Ovary (tissue), 9 donors: ENCODE data around the gene AP1B1. TPM values are rescaled to one million over a fixed set of nuclear protein-coding genes. Genes with fewer than 3 reads are reported as not detected.
A peak's percentile ranks its signal among the peaks of the same experiment; 100 is the strongest.

Experiments
- DNase-seq, 5 donors: peaks; one replicate each; pipeline ENCODE4 v3.0.0-alpha.2; 2019 to 2020
- H3K27ac ChIP-seq, 2 donors: fragments of 200-600 bp; one replicate each; pipeline versions ENCODE4 v1.5.1 to v1.8.0; 2019 to 2022
- H3K27me3 ChIP-seq: fragments of 200-600 bp; one replicate; pipeline ENCODE4 v1.8.0; 2022
- H3K36me3 ChIP-seq: fragments of 200-600 bp; sonication (generic); one replicate; pipeline ENCODE4 v1.5.1; 2019
- H3K4me1 ChIP-seq: one replicate; pipeline ENCODE4 v1.8.1; 2013; ENCODE audit warnings: mild to moderate bottlenecking, moderate library complexity; ENCODE audit not compliant: insufficient read depth
- H3K4me3 ChIP-seq: fragments of 200-600 bp; sonication (generic); one replicate; pipeline ENCODE4 v1.5.1; 2017
- H3K9me3 ChIP-seq, 2 donors: fragments of 200-600 bp in 1 of 2; sonication (generic) in 1 of 2; one replicate each; pipeline versions ENCODE4 v1.5.1 to v1.8.1; 2013 to 2019; ENCODE audit warnings: mild to moderate bottlenecking in 1 of 2, moderate library complexity in 1 of 2
- CTCF ChIP-seq, 3 donors: fragments of 450-650 bp in 2 of 3; fragments of 200-600 bp in 1 of 3; IDR thresholded peaks; one replicate each; pipeline versions ENCODE4 v1.5.1 to v1.8.0; 2016 to 2022; ENCODE audit warnings: antibody characterized with exemption in 3 of 3, mild to moderate bottlenecking in 1 of 3
- EP300 ChIP-seq: sonication (generic); formaldehyde crosslinking; IDR thresholded peaks from one replicate; pipeline ENCODE4 v1.6.1; 2017; ENCODE audit warnings: antibody characterized with exemption
- POLR2A ChIP-seq: fragments of 450-650 bp; IDR thresholded peaks from one replicate; pipeline ENCODE4 v1.6.1; 2017; ENCODE audit warnings: antibody characterized with exemption, mild to moderate bottlenecking, moderate library complexity
- WGBS, 3 donors: extraction: QIAGEN DNeasy Blood & Tissue Kit in 1 of 3; methylation state at CpG; one replicate each; pipeline versions ENCODE4 v1.1.5 to v1.1.7; 2013 to 2017; 5-methylcytosine and 5-hydroxymethylcytosine counted together
- intact Hi-C, 4 donors: fragments of 100-400 bp; cut with DNase I; formaldehyde crosslinking; loops; one replicate each; pipeline versions ENCODE4 v1.11.0 to v1.15.1; 2022 to 2023
- polyA plus RNA-seq, 2 donors: library from polyadenylated mRNA; stranded (reverse); fragments of 200-250 nt in 1 of 2; fragments of 350-450 nt in 1 of 2; fragmentation: Illumina TruSeq in 1 of 2; extraction: RNeasy Lipid Tissue Mini Kit (QIAGEN cat#74804) in 1 of 2; gene quantifications; one replicate each; pipeline ENCODE4 v1.2.3, GENCODE V29; 2013 to 2014
- total RNA-seq, 7 donors: library from RNA; depleted of rRNA in 2 of 7; stranded (reverse); fragments of >200 nt in 2 of 7; fragmentation: NEBNext Ultra II Directional in 3 of 7; extraction: Animal tissue kit (Norgen Biotek cat#: 25700) in 3 of 7; gene quantifications; one replicate each; pipeline versions ENCODE4 v1.1.0 to v1.2.4, GENCODE V29; 2016 to 2023
- donor health status: DM: no; HTN: no; CAD: no; lungs with moderate emphysema.
- donor health status: DM: no; HTN: no; CAD: no.
- donor health status: Bipolar disorder and iron deficiency.
- donor health status: DM: yes; HTN: yes; CAD: no.
- donor health status: DM: no; HTN: no; CAD: no.
- donor health status: DM: yes; HTN: yes; CAD: no.

AP1B1 gene
- total and polyA plus RNA-seq, 9 donors, result 17.7 to 54.0 (median 36.8) TPM

GRCh38 chr22:29396126-29396525, 7.8 kb upstream of the AP1B1 start:
- H3K36me3 ChIP-seq, result no peaks in the 10 kb centered on the region
- no peak for DNase-seq
- WGBS, 3 donors, result 18 to 34% (median 32%) methylated on average over 2 of the region's 2 CpGs
- TF ChIP-seq CTCF (IDR thresholded peaks at IDR 0.05) (no peak), POLR2A (no peak), EP300 (no peak)
- no peaks in the 10 kb centered on the region for H3K27me3 ChIP-seq
- no peak overlapping the region for H3K4me3 ChIP-seq
- H3K27ac ChIP-seq, result no peak overlapping the region
- no peaks in the 10 kb centered on the region for H3K9me3 ChIP-seq
- no peaks in the 10 kb centered on the region for H3K4me1 ChIP-seq
- intact Hi-C loops, result loop anchor here in 2 of 4 donors (10.0 kb wide), 2 partner anchors 119 to 129 kb away; no protein-coding TSS in a partner anchor

- DNase-seq, result peak; percentile 58 to 79 (median 73)
- TF ChIP-seq EP300 (no peak), POLR2A (no peak), CTCF (IDR thresholded peaks at IDR 0.05) (peak; percentile 56 to 71 (median 67))
- H3K27ac ChIP-seq, result no peak overlapping the region
- no peaks in the 10 kb centered on the region for H3K4me1 ChIP-seq
- no peaks in the 10 kb centered on the region for H3K27me3 ChIP-seq
- H3K36me3 ChIP-seq, result no peaks in the 10 kb centered on the region
- H3K4me3 ChIP-seq, result no peak overlapping the region
- intact Hi-C loops, result loop anchor here in 2 of 4 donors (10.0 kb wide), 2 partner anchors 120 to 130 kb away; no protein-coding TSS in a partner anchor
- WGBS, 3 donors, result 4 to 5% (median 4%) methylated on average over 10 of the region's 10 CpGs
- H3K9me3 ChIP-seq, result no peaks in the 10 kb centered on the region
These were observed 6.7 kb upstream of the AP1B1 start for GRCh38 chr22:29394931-29395581.

- H3K4me1 ChIP-seq, result peaks cover 2% of the 10 kb centered on the region
- H3K27me3 ChIP-seq, result no peaks in the 10 kb centered on the region
- 81 to 89% (median 88%) methylated on average over 2 of the region's 2 CpGs for WGBS, 3 donors
- no peak overlapping the region for H3K4me3 ChIP-seq
- DNase-seq, result no peak
- H3K36me3 ChIP-seq, result no peaks in the 10 kb centered on the region
- no peaks in the 10 kb centered on the region for H3K9me3 ChIP-seq
- H3K27ac ChIP-seq, result no peak overlapping the region
- TF ChIP-seq CTCF (IDR thresholded peaks at IDR 0.05), result no peak
- TF ChIP-seq EP300, result no peak
- no peak for TF ChIP-seq POLR2A
- intact Hi-C loops, result loop anchor here in 2 of 4 donors (10.0 kb wide), 2 partner anchors 122 to 132 kb away; no protein-coding TSS in a partner anchor
These were observed 4.7 kb upstream of the AP1B1 start for GRCh38 chr22:29393019-29393608.

- Histone ChIP-seq H3K4me1 (peaks cover 6% of the 10 kb centered on the region), H3K27ac (no peak overlapping the region), H3K36me3 (no peaks in the 10 kb centered on the region), H3K4me3 (no peak overlapping the region), H3K27me3 (no peaks in the 10 kb centered on the region), H3K9me3 (no peaks in the 10 kb centered on the region)
- WGBS, 3 donors, result 74 to 85% (median 82%) methylated on average over 8 of the region's 8 CpGs
- DNase-seq, result no peak
- TF ChIP-seq CTCF (IDR thresholded peaks at IDR 0.05) (no peak), EP300 (no peak), POLR2A (no peak)
- intact Hi-C loops, result loop anchor here in 2 of 4 donors (10.0 kb wide), 2 partner anchors 123 to 133 kb away; no protein-coding TSS in a partner anchor
These were observed 3.2 kb upstream of the AP1B1 start for GRCh38 chr22:29391546-29391945.
